SKM-1 treated with dmso at 0.1 percent for 144 hours (cell line): ENCODE measurements around the gene NTSR1.

Experiments used
- DNase-seq: peaks from one replicate; lab custom pipeline; 2025; ENCODE audit not compliant: unreplicated experiment; lab: John Stamatoyannopoulos, UW

Gene NTSR1

DNA sequence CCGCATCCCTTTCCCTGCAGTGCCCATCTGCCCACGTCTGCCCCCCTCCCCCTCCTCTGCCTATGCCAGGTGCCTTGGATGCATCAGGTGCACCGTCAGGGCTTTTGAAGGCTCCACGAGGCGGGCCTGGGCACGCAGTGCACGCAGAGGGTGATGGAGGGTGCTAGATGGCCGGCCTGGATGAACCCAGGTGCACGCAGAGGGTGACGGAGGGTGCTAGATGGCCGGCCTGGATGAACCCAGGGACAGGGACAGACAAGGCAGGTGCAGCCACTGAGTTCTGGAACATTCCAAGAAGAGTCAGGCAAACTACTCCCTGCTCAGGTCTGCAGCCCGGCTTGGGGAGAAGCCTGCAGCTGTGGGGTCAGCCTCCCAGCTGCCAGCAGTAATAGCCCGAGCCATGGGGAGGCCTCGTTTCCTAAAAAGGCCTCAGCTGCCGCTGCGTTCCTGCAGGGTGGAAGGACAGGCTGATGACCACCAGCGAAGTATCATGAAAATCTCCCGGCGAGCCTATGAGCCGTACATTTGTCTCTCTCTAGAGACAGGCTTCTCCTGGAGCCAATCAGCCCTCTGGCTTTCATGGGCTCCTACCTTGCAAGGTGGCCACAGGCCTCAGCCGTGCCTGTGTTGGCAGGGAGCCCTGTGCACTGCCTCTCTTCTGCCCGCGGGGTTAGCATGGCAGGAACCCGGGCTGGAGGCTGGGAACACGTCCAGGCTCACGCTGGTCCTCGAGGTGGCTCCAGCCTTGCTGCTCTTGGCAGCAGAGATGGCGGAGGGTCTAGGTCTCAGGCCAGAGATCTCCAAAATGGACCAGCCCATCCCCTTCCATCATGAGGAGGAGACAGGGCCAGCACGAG, 29.6 kb downstream of the NTSR1 start:
- no peak for DNase-seq

DNA sequence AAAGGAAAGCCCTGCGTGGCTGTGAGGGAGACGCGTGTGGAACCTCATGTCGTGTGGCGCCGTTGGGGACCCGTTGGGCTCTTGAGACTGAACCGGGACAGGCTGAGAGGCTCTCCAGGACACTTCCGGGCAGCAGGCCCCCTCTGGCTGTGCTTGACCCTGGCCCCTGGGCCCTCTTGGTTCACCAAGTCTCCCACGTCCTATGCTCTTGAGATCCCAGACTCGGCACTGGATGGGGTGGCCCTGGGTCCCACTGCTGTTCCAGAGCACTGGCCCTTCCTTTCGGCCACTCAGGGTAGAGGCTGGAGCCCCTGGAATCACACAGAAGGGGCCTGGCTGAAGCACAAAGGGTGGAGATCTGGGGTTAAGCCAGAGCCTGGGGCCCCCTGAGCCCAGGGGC, 30.4 kb downstream of the NTSR1 start:
- no peak for DNase-seq

- DNase-seq, result peak; percentile 24
Measured at GRCh38 chr20:62739581-62740285, 31.1 kb downstream of the NTSR1 start.

GRCh38 chr20:62740286-62741141, 31.9 kb downstream of the NTSR1 start:
- DNase-seq, result peak; percentile 76

- no peak for DNase-seq
Measured at GRCh38 chr20:62741191-62741691, 32.6 kb downstream of the NTSR1 start.

DNA sequence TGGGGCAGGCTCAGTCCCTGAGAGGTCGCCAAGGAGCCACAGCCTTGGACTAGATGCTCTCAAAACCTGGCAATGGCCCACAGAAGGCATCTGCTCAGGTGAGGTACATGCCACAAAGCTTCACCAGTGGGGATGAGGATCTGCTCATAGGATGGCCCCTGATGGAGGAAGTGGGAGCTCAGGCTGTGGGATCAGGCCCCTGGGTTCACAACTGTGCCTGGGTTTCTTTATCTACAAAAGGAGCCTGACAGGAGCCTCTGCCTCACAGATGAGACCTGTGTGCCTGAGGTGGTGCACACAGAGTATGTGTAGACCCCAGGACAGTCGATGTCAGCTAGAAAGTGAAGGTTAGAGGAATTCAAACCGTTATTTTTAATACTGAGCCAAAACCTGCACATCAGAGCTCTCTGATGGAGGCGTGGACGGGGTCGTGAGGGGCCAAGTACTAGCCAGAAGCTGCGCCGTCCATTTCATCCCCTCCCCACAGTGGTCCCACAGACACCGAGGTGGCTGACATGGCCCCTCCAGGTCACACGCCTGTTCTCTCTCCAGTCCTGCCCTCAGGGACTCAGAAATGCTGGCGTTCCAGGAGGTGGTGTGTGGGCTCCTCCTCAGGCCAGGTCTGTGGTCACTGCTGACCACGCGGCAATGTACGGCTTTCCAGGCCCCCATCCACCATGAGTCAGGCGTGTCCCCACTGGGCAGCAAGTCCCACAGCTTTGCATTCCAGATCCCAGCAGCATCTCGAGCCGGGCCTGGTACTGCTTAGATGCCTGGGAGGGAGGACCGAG, 33.3 kb downstream of the NTSR1 start:
- DNase-seq, result no peak

- no peak for DNase-seq
Measured at GRCh38 chr20:62742550-62742949, 33.9 kb downstream of the NTSR1 start.

DNA sequence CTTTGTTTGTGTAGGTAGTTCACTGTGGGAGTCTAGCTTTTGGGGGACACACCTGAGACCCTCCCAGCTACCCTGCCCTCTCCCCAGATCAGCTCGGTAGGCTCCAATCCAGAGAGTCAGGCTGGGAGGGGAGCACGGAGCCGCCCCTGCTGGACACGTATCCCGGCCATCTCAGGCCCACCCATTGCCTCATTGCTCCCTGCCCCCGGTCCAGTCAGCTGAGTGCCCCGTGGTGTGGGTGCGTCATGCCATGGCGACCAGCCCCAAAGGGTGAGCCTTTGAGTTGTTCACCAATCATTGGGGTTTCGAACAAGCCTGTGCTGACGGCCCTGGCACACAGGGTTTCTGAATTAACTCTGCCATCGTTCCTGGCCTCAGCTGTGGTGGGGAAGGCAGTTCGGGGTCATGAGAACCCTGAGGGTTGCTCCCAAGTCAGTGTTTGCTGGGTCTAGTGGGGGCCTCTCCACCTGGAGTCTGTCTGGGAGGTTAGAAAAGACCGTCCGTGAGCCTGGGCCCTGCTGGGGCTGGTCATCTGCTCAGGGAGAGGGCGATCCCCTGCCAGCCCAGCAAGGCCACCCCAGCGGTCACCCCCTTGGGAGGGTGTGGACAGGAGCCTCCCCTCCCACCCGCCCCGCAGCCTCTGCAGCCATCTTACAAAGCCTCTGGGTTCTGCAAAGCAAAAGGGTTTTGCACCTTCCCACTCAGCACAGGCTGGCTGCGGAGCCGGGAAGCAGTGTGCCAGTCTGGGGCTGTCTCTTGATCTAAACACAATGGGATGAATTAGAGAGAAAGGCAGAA, 34.5 kb downstream of the NTSR1 start:
- no peak for DNase-seq

DNA sequence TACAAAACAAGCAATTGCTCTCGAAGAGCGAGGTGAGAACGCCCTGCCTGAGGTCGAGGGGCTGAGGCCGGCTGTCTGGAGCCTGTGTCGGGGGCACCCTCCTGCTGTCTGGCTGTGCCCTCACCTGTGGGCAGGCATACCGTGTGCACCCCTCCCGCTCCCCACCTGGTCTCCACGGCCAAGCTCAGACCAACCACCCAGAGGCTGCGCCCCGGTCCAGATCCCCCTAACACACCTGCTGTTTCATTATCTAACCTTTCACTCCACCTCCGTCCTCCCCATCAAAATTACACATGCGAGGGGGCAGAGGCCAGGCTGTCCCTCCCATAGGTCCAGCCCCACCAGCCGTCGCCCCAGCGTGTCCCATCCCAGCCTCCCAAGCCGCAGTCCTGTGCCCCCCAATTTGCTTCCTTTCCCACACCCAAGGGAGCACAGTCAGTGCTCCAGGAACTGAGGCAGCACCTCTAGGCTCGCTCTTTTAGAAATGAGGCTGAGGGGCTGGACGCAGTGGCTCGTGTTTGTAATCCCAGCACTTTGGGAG, 35.2 kb downstream of the NTSR1 start:
- DNase-seq, result no peak

GRCh38 chr20:62744741-62745191, 36.1 kb downstream of the NTSR1 start:
- DNase-seq, result no peak

DNA sequence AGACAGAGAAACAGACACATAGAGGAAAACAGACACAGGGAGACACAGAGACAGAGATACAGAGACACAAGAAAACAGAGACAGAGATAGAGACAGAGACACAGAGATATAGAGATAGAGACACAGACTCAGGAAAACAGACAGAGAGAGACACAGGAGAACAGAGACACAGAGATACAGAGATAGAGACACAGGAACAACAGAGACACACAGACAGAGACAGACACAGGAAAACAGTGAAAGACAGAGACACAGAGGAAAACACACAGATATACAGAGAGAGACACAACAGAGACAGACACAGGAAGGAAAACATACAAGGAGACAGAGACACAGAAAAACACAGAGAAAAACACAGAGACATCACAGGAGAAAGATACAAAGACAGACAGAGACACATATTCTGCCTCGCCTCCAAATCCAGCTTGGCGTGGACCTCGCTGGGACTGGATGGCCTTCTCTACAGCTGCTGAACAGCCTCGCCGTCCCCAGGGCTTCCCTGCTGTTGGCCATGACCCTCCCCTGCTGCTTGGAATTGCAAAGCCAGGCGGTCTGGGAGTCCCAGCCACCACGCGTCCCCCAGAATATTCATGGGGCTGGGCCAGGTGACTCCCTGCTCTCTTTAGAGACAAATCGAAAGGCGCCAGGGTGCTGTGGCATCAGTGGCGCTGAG, 36.8 kb downstream of the NTSR1 start:
- DNase-seq, result no peak

DNA sequence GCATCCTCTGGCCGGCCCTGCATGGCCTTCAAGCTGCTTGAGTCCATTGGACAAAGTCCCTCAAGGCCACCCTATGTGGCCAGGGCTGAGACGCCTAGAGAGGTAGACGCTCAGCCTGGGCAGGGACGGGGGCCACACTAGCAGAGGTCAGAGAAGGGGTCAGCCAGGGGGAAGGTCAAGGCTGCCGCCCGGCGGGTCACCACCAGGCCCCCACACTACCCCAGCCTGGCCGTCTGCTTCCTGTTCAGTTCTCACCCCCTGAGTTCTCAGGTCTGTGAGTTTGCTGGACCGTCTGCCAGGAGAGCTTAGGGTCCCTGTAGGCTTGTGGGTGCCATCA, 37.3 kb downstream of the NTSR1 start:
- DNase-seq, result no peak

GRCh38 chr20:62748311-62748710, 39.7 kb downstream of the NTSR1 start:
- DNase-seq, result peak; percentile 41

DNA sequence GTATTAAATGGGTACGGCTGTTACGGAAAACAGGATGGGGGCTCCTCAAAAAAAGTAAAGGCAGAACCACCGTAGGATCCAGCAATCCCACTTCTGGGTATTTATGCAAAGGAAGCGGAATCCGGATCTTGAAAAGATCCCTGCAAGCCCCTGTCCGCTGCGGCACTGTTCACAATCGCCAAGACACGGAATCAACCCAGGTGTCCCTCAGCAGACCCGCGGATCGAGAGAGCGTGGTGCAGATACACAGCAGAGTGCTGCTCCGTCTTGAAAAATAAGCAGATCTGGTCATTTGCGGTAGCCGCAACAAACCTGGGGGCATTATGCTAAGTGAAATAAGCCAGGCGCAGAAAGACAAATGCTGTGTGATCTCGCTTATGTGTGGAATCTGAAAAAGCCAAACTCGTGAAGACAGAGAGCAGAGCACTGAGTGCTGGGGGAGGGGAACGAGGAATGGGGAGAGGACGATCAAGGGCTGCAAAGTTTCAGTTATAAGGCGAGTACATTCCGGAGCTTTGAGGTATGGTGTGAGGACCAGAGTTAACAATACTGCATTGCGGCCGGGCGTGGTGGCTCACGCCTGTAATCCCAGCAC, 41.3 kb downstream of the NTSR1 start:
- DNase-seq, result no peak

DNA sequence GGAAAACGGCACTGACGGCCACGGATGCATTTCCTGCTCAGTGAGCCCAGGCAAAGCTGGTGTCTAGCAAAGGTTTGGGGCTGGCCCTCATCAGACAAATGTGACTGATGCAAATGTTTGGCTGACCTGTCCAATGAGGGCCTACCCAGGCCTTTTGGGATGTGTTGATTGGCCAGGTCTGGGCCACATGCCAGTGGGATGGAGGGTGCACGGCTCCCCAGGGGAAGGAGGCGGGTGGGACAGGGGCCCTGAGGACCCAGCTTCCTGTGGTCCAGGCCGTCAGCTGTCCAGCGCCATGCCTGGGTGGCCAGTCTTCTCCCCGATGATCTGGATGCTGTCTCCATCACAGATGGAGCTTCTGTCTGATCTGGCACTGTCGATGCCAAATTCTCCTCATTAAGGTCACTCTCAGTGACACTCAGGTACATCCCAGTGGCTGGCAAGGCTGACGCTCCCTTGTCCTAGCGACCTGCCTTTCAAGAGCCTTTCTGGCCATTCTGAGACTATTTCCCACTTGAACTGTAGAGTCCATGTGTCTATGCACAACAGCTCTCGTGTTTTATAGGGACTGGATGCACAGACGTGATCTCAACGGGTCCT, 43.0 kb downstream of the NTSR1 start:
- no peak for DNase-seq

DNA sequence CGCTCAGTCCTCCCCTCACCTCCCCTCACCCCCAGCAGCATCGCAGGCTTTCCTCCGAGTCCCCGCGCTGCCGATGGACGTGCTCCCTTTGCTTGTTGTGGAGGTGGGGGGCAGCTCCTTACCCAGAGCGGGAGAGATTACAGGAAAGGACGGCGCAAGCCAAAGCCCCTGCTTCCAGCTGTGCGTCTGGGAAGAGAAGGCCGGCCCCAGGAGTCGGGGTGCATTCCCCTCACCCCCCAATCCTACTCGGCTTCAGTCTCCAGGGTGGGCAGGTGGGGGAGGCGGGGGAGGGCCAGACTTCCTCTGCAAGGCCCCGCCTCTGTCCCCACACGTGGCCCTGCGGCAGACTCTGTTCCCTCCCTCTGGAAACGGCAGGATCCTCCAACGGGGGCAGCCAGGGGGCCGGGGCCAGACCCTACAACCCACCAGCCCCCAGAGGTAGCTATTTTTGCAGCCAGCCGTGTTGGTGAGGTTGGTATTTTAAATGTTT, 43.6 kb downstream of the NTSR1 start:
- DNase-seq, result no peak

DNA sequence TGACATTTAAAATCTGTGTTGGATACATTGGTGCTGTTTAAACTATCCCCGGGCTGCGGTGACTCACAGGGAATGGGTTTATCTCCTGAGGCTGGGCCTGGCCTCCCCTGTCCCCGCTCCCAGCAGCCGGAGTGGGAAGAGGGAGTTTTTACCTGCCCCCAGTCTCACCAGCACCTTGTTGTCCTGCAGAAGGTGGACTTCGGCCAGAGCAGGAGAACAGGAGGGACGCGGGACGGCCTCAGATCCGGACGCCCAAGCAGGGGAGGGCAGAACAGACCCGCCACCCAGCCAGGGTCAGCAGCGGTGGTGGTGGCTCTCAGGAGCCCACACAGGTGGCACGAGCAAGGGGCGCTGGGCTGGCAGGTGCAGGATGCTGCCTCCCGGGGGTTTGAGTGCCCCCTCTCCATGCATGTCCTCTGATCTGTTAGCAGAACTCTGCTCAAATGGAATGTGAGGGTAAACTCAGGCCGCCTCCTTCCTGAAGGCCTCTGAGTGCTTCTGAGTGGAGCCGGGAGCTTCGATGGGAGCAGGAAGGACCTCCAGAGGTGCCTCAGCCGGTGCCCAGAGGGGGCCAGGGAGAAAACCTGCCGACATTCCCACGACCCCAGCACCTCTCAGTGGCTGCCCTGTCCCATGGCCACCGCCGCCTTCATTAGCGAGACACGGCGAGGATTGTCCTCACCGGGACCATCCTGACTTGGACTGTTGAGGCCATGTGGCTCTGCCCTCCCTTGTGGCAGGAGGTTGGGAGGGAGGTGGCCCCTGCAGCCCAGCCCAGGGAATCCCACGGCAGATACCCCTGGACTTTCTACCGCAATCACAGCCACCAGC, 44.2 kb downstream of the NTSR1 start:
- no peak for DNase-seq
